Measurements from ENCODE around the gene PIH1D1.
A peak's percentile ranks its signal among the peaks of the same experiment; 100 is the strongest.

Gene PIH1D1

GRCh38 chr19:49419173-49419572, 32.4 kb downstream of the PIH1D1 start:
- DNase-seq (ENCODE audit: low read depth) = no peak

- DNase-seq (ENCODE audit: low read depth) = no peak
Measured at GRCh38 chr19:49418511-49418910, 33.1 kb downstream of the PIH1D1 start.

GRCh38 chr19:49417088-49417487, 34.5 kb downstream of the PIH1D1 start:
- no peak for DNase-seq (ENCODE audit: low read depth)

- no peak for DNase-seq (ENCODE audit: low read depth)
Measured at GRCh38 chr19:49415810-49416200, 35.8 kb downstream of the PIH1D1 start.

GRCh38 chr19:49415102-49415809, 36.4 kb downstream of the PIH1D1 start:
- no peak for DNase-seq (ENCODE audit: low read depth)

GRCh38 chr19:49414256-49414655, 37.4 kb downstream of the PIH1D1 start:
- DNase-seq (ENCODE audit: low read depth) = no peak

GRCh38 chr19:49413348-49413747, 38.3 kb downstream of the PIH1D1 start:
- no peak for DNase-seq (ENCODE audit: low read depth)

- no peak for DNase-seq (ENCODE audit: low read depth)
Measured at GRCh38 chr19:49411681-49412326, 39.8 kb downstream of the PIH1D1 start.

- no peak for DNase-seq (ENCODE audit: low read depth)
Measured at GRCh38 chr19:49409441-49410029, 42.1 kb downstream of the PIH1D1 start.

- DNase-seq (ENCODE audit: low read depth) = no peak
Measured at GRCh38 chr19:49408816-49409440, 42.7 kb downstream of the PIH1D1 start.

- DNase-seq (ENCODE audit: low read depth) = no peak
Measured at GRCh38 chr19:49407482-49408015, 44.1 kb downstream of the PIH1D1 start.

GRCh38 chr19:49407079-49407478, 44.5 kb downstream of the PIH1D1 start:
- DNase-seq (ENCODE audit: low read depth) = no peak

- DNase-seq (ENCODE audit: low read depth) = peak; percentile 45
Measured at GRCh38 chr19:49403404-49404187, 48.0 kb downstream of the PIH1D1 start.

- DNase-seq (ENCODE audit: low read depth) = peak; percentile 7
Measured at GRCh38 chr19:49400029-49400428, 51.6 kb downstream of the PIH1D1 start.

GRCh38 chr19:49398931-49399330, 52.7 kb downstream of the PIH1D1 start:
- DNase-seq (ENCODE audit: low read depth) = no peak

- no peak for DNase-seq (ENCODE audit: low read depth)
Measured at GRCh38 chr19:49398001-49398615, 53.5 kb downstream of the PIH1D1 start.

- no peak for DNase-seq (ENCODE audit: low read depth)
Measured at GRCh38 chr19:49396738-49397505, 54.7 kb downstream of the PIH1D1 start.
